GM06990 (cell line): Measurements from ENCODE around the gene NCF4.

Experiments used
- DNase-seq: peaks from one replicate; pipeline ENCODE4 v3.0.0-alpha.2; 2011; ENCODE audit not compliant: insufficient read length; ENCODE audit errors: extremely low read depth
- H3K27me3 ChIP-seq: replicated peaks from 2 replicates; pipeline ENCODE4 v1.6.0; 2011; ENCODE audit warnings: low read length; ENCODE audit not compliant: control insufficient read depth, insufficient read depth
- H3K36me3 ChIP-seq: 2 replicates; pipeline ENCODE4 v1.5.1; 2011; ENCODE audit warnings: low read length; ENCODE audit not compliant: control insufficient read depth, insufficient read depth
- H3K4me3 ChIP-seq: replicated peaks from 2 replicates; pipeline ENCODE4 v1.5.1; 2011; ENCODE audit warnings: low read depth, mild to moderate bottlenecking, control low read depth, low read length
- CTCF ChIP-seq: IDR thresholded peaks from 2 replicates; pipeline ENCODE4 v1.5.1; 2011; ENCODE audit warnings: low read length, control low read depth, mild to moderate bottlenecking, inconsistent platforms; ENCODE audit not compliant: insufficient read depth, poor library complexity, severe bottlenecking

Gene NCF4

GRCh38 chr22:36925388-36926290 lies 64.8 kb downstream of the NCF4 start:
- H3K36me3 ChIP-seq, result peaks cover 42% of the 10 kb centered on the region
- no peak for TF ChIP-seq CTCF
- H3K27me3 ChIP-seq, result no peaks in the 10 kb centered on the region
- DNase-seq, result no peak
- no peak overlapping the region for H3K4me3 ChIP-seq

DNA sequence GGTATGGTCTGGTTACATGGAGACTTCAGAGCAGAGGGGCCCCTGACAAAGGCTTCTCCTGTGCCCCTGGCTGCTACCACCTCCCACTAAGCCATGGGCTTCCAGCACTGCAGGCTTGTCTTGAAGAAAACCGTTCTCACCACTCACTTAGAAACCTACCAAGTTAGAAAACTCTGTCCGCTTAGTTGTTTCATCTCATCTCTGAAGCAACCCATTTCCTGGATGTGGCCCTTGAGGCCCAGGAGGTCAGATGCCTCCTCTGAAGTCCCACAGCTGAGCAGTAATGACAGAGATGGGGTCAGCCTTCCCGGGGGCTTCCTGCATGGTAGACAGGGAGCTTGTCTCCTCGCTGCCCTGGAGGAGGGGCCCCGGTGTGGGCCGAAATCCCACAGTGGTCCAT lies 65.5 kb downstream of the NCF4 start:
- Histone ChIP-seq H3K4me3 (no peak overlapping the region), H3K36me3 (peaks cover 44% of the 10 kb centered on the region), H3K27me3 (no peaks in the 10 kb centered on the region)
- no peak for TF ChIP-seq CTCF
- DNase-seq, result no peak

DNA sequence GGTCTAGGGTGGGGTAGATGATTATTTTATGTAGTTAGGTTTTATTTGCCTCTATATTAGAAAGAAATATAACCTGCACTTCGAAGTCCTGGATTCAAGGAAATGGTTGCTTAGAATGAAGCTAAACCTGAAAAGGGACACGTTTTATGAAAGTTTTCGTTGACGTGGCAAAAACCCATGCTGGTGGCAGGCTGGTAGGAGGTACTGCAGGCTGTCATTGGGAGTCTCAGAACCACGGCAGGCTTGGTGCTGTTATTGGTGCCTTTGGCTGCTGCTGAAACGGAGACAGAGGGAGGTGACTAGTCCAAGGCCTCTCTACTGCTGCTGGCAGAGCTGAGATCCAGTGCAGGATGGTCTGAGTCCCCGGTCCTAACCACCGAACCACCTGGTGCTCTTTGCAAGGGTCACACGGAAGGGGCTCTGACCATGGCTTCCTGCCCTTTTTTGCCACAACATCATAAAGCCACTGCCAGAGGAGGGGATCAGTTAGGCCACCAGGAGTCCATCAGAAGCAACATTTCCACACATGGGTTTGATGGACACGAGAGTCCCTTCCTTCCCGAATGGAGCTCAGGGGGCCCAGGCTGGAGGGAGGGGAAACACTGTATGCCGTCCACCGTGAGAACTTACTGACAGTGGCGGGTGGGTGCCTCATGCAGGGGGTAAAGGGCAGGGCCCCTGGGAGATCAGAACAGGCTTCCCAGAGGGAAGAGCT lies 66.1 kb downstream of the NCF4 start:
- no peak for DNase-seq
- TF ChIP-seq CTCF, result no peak
- Histone ChIP-seq H3K36me3 (peaks cover 44% of the 10 kb centered on the region), H3K27me3 (no peaks in the 10 kb centered on the region), H3K4me3 (no peak overlapping the region)
